KMS-11 (cell line): Measurements from ENCODE around the gene TNNI3K.

Experiments used
- H2AFZ ChIP-seq: fragments of 200-600 bp; sonication (generic); 2 replicates; pipeline ENCODE4 v1.6.1; 2016; ENCODE audit warnings: antibody characterized with exemption, mixed run types, low read depth
- H3K27ac ChIP-seq: fragments of 200-600 bp; sonication (generic); 2 replicates; pipeline ENCODE4 v1.6.1; 2016; ENCODE audit warnings: mild to moderate bottlenecking, mixed run types
- H3K27me3 ChIP-seq: fragments of 200-600 bp; sonication (generic); 2 replicates; pipeline ENCODE4 v1.6.1; 2017; ENCODE audit warnings: mild to moderate bottlenecking, low read depth, mixed run types, moderate library complexity; ENCODE audit not compliant: insufficient read depth
- H3K36me3 ChIP-seq: fragments of 200-600 bp; sonication (generic); 2 replicates; pipeline ENCODE4 v1.6.1; 2017; ENCODE audit warnings: mild to moderate bottlenecking, mixed run types; ENCODE audit not compliant: insufficient read depth
- H3K4me1 ChIP-seq: fragments of 200-600 bp; sonication (generic); 2 replicates; pipeline ENCODE4 v1.6.1; 2016; ENCODE audit warnings: mild to moderate bottlenecking, low read depth, mixed run types; ENCODE audit not compliant: poor library complexity, severe bottlenecking
- H3K4me2 ChIP-seq: fragments of 200-600 bp; sonication (generic); 2 replicates; pipeline ENCODE4 v1.7.0; 2016; ENCODE audit warnings: mild to moderate bottlenecking, mixed run types
- H3K4me3 ChIP-seq: fragments of 200-600 bp; sonication (generic); IDR thresholded peaks from 2 replicates; pipeline ENCODE4 v1.6.1; 2017; ENCODE audit warnings: low read depth, low read length, mixed read lengths; ENCODE audit not compliant: insufficient read depth
- H3K79me2 ChIP-seq: fragments of 200-600 bp; sonication (generic); 2 replicates; pipeline ENCODE4 v1.6.1; 2016; ENCODE audit warnings: low read depth, mixed run types; ENCODE audit not compliant: insufficient read depth
- H3K9ac ChIP-seq: fragments of 200-600 bp; sonication (generic); 2 replicates; pipeline ENCODE4 v1.6.1; 2016; ENCODE audit warnings: mild to moderate bottlenecking, mixed run types
- H4K20me1 ChIP-seq: fragments of 200-600 bp; sonication (generic); 2 replicates; pipeline ENCODE4 v1.6.1; 2016; ENCODE audit warnings: mild to moderate bottlenecking, mixed run types; ENCODE audit not compliant: insufficient read depth
- TF ChIP-seq, protein P1 (sequence below): fragments of 200-600 bp; sonication (generic); conservative IDR thresholded peaks from 2 replicates; pipeline ENCODE4 v1.6.1; 2017; ENCODE audit warnings: low read depth, mild to moderate bottlenecking, antibody characterized with exemption, low read length, moderate library complexity, mixed read lengths

TNNI3K gene

DNA sequence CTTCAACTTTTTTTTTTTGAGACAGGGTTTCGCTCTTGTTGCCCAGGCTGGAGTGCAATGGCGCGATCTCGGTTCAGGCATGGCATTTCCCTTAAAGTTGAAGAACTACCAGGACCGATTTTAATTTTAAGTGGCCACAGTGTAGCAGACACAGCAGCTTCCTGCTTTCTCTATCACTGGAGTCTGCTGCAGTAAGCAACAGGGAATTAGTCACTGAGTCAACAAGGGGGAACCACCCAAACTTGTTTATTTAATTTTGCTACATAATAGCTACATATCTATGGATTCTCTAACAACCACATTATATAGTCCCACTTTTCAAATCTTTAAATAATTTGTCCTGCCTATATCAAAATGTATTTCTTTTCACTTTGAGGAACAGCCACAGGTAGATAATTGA lies 12.5 kb upstream of the TNNI3K start:
- no peaks in the 10 kb centered on the region for H4K20me1 ChIP-seq
- H3K4me2 ChIP-seq: no peak overlapping the region
- H3K27ac ChIP-seq: no peak overlapping the region
- H3K4me1 ChIP-seq: no peaks in the 10 kb centered on the region
- no peak overlapping the region for H3K9ac ChIP-seq
- H3K27me3 ChIP-seq: no peaks in the 10 kb centered on the region
- H2AFZ ChIP-seq: no peak overlapping the region
- no peaks in the 10 kb centered on the region for H3K79me2 ChIP-seq
- no peak overlapping the region for H3K4me3 ChIP-seq
- TF ChIP-seq, protein P1, sequence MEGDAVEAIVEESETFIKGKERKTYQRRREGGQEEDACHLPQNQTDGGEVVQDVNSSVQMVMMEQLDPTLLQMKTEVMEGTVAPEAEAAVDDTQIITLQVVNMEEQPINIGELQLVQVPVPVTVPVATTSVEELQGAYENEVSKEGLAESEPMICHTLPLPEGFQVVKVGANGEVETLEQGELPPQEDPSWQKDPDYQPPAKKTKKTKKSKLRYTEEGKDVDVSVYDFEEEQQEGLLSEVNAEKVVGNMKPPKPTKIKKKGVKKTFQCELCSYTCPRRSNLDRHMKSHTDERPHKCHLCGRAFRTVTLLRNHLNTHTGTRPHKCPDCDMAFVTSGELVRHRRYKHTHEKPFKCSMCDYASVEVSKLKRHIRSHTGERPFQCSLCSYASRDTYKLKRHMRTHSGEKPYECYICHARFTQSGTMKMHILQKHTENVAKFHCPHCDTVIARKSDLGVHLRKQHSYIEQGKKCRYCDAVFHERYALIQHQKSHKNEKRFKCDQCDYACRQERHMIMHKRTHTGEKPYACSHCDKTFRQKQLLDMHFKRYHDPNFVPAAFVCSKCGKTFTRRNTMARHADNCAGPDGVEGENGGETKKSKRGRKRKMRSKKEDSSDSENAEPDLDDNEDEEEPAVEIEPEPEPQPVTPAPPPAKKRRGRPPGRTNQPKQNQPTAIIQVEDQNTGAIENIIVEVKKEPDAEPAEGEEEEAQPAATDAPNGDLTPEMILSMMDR: no peak
- no peaks in the 10 kb centered on the region for H3K36me3 ChIP-seq

DNA sequence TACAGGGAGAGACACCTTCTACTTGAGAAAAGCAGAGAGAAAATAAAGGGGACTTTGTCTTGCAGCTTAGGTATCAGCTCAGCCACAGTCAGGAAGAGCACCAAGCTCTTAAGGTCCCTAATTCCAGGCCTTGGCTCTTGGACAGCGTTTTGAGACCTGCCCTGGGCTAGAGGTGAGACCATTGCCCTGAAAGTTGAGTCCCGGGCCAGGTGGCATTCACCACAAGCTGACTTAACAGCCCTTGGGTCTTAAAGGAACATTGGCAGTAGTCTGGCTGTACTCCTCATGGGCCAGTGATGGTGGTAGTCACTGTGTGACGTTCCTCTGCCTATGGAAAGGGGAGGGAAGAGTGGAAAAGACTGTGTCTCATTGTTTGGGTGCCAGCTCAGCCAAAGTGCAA lies 11.7 kb upstream of the TNNI3K start:
- no peak overlapping the region for H3K4me2 ChIP-seq
- H2AFZ ChIP-seq: no peak overlapping the region
- H3K79me2 ChIP-seq: no peaks in the 10 kb centered on the region
- H3K4me3 ChIP-seq: no peak overlapping the region
- H3K4me1 ChIP-seq: no peaks in the 10 kb centered on the region
- H4K20me1 ChIP-seq: no peaks in the 10 kb centered on the region
- TF ChIP-seq, protein P1: no peak
- H3K27ac ChIP-seq: no peak overlapping the region
- no peaks in the 10 kb centered on the region for H3K27me3 ChIP-seq
- H3K9ac ChIP-seq: no peak overlapping the region
- no peaks in the 10 kb centered on the region for H3K36me3 ChIP-seq

DNA sequence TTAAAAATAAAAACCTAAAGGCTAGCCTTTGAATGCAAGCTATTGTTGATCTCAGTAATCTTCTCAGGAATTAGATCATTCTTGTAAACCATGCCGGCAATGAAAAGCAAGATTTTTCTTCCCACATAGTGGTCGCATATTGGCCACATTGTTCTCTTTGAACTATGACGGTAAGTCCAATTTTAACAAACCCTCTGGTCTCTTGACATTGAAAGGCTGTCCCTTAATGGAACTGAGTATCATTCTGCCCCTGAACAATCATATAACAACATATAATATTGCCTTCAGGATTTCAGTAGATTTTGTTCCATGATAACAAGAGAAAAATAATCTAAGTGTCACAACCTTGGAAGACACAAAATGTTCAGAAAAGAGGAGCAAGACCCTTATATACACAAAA lies 1.3 kb downstream of the TNNI3K start:
- H3K9ac ChIP-seq: no peak overlapping the region
- H3K27me3 ChIP-seq: no peaks in the 10 kb centered on the region
- H3K4me1 ChIP-seq: no peaks in the 10 kb centered on the region
- no peaks in the 10 kb centered on the region for H3K36me3 ChIP-seq
- TF ChIP-seq, protein P1: no peak
- no peak overlapping the region for H2AFZ ChIP-seq
- H4K20me1 ChIP-seq: no peaks in the 10 kb centered on the region
- no peak overlapping the region for H3K4me3 ChIP-seq
- no peak overlapping the region for H3K27ac ChIP-seq
- H3K79me2 ChIP-seq: no peaks in the 10 kb centered on the region
- H3K4me2 ChIP-seq: no peak overlapping the region

DNA sequence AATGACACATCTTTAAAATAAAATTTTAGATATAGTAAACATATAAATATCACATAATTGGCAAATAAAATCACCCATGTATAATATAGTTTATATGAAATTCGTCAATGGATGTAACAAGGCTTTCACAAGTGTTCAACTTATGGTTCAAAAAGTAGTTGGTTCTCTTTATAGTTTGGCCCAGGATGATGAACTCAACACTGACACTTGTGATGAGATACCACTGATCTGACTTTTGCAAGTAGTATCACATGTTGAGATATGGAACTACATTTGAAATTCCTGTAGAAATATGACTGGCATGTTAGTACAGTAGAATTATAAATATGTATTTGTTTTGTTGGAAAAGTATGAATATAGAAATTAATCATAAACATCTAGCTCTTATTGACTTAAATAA lies 1.8 kb downstream of the TNNI3K start:
- Histone ChIP-seq H3K4me1 (no peaks in the 10 kb centered on the region), H3K4me2 (no peak overlapping the region), H3K27ac (no peak overlapping the region), H3K9ac (no peak overlapping the region), H3K36me3 (no peaks in the 10 kb centered on the region), H3K4me3 (no peak overlapping the region), H3K27me3 (no peaks in the 10 kb centered on the region), H4K20me1 (no peaks in the 10 kb centered on the region), H3K79me2 (no peaks in the 10 kb centered on the region), H2AFZ (no peak overlapping the region)
- TF ChIP-seq, protein P1: no peak

DNA sequence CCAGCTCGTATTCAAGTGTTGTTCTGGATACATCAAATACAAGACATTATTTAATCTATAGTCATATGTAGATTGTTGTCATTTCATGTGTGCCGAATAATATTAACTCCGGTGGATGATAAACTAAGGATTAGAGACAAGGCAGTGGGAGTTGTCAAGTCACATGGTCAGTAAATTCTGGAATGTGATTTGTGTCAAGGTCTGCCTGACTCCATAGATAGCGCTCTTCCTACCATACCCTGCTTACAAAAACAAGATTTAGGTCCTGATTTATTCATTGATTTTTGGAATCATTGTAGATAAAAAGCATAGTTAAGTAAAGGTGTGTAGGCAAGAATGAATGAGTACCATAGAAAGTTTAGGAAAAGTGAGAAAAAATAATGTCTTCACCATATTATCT lies 2.6 kb downstream of the TNNI3K start:
- Histone ChIP-seq H2AFZ (no peak overlapping the region), H3K27me3 (no peaks in the 10 kb centered on the region), H3K4me2 (no peak overlapping the region), H3K36me3 (no peaks in the 10 kb centered on the region), H3K4me1 (no peaks in the 10 kb centered on the region), H3K4me3 (no peak overlapping the region), H3K79me2 (no peaks in the 10 kb centered on the region), H3K9ac (no peak overlapping the region), H4K20me1 (no peaks in the 10 kb centered on the region), H3K27ac (no peak overlapping the region)
- TF ChIP-seq, protein P1: no peak
